Activated T-cell treated with anti-CD3 and anti-CD28 coated beads, Interleukin-2, amount 50 U/mL, for 24 hours (primary cell): Measurements from ENCODE around the gene SYNPO2.
"Not testable (repeated sequence)": the region's sequence is repeated elsewhere in the genome, so short reads cannot be mapped to it uniquely, and the experiment has no call there.

Source experiments
- DNase-seq: peaks from one replicate; pipeline ENCODE4 v3.0.0-alpha.2; 2020
- H3K27ac Mint-ChIP-seq: 2 replicates; pipeline ENCODE4 v1.8.0; 2020; ENCODE audit warnings: mild to moderate bottlenecking, mixed read lengths
- H3K27me3 Mint-ChIP-seq: 2 replicates; pipeline ENCODE4 v1.8.0; 2020; ENCODE audit warnings: mixed read lengths
- H3K36me3 Mint-ChIP-seq: 2 replicates; pipeline ENCODE4 v1.8.0; 2020; ENCODE audit warnings: low read depth, mixed read lengths
- H3K4me1 Mint-ChIP-seq: 2 replicates; pipeline ENCODE4 v1.8.0; 2020; ENCODE audit warnings: low read depth, mixed read lengths
- H3K4me3 Mint-ChIP-seq: 2 replicates; pipeline ENCODE4 v1.8.0; 2020; ENCODE audit warnings: mild to moderate bottlenecking, moderate library complexity, mixed read lengths
- H3K9me3 Mint-ChIP-seq: 2 replicates; pipeline ENCODE4 v1.8.0; 2020; ENCODE audit warnings: mixed read lengths

Gene SYNPO2

DNA sequence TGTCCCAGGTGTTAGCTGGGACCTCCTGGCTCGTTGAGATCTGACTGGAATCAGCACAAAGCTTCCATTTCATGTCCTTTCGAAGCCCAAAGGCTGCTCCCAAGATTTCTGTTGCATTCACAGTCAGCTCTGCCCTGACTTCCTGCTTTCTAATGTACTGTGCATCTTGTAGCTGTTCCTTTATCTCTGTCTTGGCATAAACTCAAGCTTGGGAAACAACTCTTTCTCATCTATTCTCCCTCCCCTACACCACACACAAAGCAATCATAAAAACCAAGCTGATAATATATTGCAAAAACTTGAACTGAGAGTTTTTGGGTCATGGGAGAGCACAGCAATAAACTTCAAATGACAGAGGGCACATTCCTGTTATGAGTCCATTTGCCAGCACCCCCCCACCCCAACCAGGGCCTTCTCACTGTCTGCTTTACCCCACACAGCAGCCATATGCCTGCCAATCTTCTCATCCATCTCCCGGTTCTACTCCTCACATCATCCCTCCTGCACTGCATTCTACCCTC is 76.3 kb downstream of the SYNPO2 start:
- no peak for DNase-seq
- Mint-ChIP-seq H3K4me1 (peaks cover 8% of the 10 kb centered on the region), H3K9me3 (no peaks in the 10 kb centered on the region), H3K36me3 (no peaks in the 10 kb centered on the region), H3K4me3 (no peak overlapping the region), H3K27me3 (peaks cover 2% of the 10 kb centered on the region), H3K27ac (no peak overlapping the region)

DNA sequence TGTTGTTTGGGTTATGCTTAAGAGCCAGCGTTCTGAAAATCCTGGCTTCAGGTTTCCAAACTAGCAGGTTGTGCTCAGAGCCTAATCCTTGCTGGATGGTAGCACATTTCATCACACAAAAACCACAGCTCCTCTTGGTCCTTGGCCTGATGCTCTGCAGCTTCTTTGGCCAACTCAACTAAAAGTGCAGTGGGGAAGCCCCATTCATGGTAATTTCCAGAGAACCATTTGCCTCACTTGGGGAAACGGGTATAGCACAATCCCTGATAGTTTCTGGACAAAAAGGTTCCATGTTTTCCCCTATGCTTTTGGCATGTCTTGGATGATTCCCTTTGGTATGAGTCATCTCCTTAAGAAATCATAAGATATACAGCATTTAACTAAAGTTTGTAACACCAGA is 78.7 kb downstream of the SYNPO2 start:
- no peak for DNase-seq
- no peak overlapping the region for H3K4me3 Mint-ChIP-seq
- H3K27me3 Mint-ChIP-seq = no peaks in the 10 kb centered on the region
- H3K27ac Mint-ChIP-seq = no peak overlapping the region
- no peaks in the 10 kb centered on the region for H3K9me3 Mint-ChIP-seq
- H3K36me3 Mint-ChIP-seq = no peaks in the 10 kb centered on the region
- H3K4me1 Mint-ChIP-seq = peaks cover 8% of the 10 kb centered on the region

DNA sequence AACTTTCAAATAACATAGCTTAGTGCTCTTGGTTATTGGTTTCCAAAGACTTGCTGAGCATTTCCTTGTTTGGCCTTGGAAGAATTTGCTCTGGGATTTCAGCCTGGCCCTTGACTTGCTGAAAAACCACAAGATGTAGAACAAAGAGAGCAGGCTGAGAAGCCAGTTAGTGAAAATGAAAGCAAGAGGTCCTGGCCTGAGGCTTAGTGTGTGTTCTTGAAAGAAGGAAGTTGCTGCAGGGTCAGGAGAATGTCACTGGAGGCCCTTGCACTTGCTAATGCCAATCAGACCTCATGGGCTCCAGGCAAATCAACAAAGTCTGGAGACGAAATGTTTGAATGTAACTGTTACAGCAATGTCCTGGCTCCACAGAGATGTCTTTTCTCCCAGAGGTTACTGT is 79.4 kb downstream of the SYNPO2 start:
- Mint-ChIP-seq H3K27ac (no peak overlapping the region), H3K9me3 (no peaks in the 10 kb centered on the region), H3K27me3 (no peaks in the 10 kb centered on the region), H3K36me3 (no peaks in the 10 kb centered on the region), H3K4me1 (peaks cover 8% of the 10 kb centered on the region), H3K4me3 (no peak overlapping the region)
- no peak for DNase-seq

DNA sequence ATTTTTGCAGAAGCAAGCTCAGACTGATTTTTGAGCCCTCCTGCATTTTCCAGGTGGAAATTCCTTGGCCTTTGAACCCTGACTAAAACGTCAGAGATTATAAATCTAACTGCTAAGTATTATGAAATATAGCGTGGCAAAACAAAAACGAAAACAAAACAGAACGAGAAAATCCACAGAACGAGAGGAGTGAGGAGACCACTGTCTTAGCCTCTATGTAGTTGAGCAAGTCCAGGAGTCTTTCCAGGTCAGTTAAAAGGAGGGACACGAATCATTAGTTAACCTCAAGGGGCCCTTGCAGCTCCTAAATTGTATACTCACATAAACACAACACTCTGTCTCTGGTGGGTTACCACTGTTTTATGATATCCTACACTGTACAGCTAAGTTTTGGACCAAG is 80.2 kb downstream of the SYNPO2 start:
- Mint-ChIP-seq H3K27me3 (no peaks in the 10 kb centered on the region), H3K27ac (no peak overlapping the region), H3K36me3 (no peaks in the 10 kb centered on the region), H3K4me3 (no peak overlapping the region), H3K4me1 (peaks cover 8% of the 10 kb centered on the region), H3K9me3 (no peaks in the 10 kb centered on the region)
- DNase-seq = no peak

DNA sequence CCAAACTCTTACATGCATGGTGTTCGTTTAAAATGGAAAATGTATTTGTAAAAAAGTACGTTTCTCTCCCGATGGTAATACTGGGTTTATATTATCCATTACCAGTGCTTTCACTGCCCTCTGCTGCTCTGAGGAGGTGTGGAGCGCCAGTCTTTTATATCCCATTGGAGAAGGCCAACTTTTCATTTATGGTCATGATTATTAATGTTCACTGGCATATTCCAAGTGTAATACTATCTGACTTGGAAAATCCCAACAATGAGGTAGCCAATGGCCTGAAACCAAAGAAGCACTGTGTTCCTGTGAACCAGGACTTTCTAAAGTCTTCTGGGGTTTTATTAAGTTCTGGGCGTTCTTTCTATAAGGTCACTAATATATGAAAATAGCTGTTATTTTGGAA is 80.7 kb downstream of the SYNPO2 start:
- Mint-ChIP-seq H3K27ac (no peak overlapping the region), H3K27me3 (no peaks in the 10 kb centered on the region), H3K4me3 (no peak overlapping the region), H3K4me1 (peaks cover 8% of the 10 kb centered on the region), H3K36me3 (no peaks in the 10 kb centered on the region), H3K9me3 (no peaks in the 10 kb centered on the region)
- DNase-seq = no peak

DNA sequence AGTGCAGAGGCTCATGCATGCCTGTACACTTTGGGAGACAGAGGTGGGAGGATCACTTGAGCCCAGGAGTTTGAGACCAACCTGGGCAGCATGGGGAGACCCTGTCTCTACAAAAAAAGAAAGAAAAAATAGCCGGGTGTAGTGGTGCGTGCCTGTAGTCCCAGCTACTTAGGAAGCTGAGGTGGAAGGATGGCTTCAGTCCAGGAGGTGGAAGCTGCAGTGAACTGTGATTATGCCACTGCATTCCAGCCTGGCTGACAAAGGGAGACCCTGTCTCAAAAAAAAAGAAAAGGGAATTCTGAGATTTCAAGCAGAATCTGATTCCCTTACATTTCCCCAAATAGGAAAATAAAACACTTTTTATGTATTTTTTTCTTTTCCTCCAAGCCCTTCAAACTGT is 83.5 kb downstream of the SYNPO2 start:
- no peaks in the 10 kb centered on the region for H3K27me3 Mint-ChIP-seq
- no peak overlapping the region for H3K4me3 Mint-ChIP-seq
- H3K27ac Mint-ChIP-seq = no peak overlapping the region
- no peaks in the 10 kb centered on the region for H3K9me3 Mint-ChIP-seq
- H3K36me3 Mint-ChIP-seq = no peaks in the 10 kb centered on the region
- DNase-seq = no peak
- peaks cover 8% of the 10 kb centered on the region for H3K4me1 Mint-ChIP-seq

DNA sequence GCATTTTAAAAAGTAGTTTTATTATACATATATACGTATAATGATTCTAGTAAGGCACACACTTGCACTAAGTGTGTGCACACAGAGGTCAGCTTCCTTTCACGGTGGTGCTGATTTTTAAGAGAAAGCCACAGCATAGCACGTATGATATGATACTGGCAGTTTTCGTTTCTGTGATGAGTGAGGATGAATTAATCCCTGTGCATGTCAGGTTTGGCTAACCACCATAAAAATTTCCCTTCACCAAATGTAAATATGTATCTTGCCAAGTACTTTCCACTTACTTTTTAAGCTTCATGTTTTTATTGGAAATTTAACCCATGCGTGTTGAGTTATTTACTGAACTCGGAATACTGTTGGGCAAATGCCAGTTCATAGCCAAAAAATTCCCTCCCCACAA is 84.6 kb downstream of the SYNPO2 start:
- no peaks in the 10 kb centered on the region for H3K9me3 Mint-ChIP-seq
- no peak overlapping the region for H3K27ac Mint-ChIP-seq
- no peaks in the 10 kb centered on the region for H3K36me3 Mint-ChIP-seq
- peaks cover 2% of the 10 kb centered on the region for H3K4me1 Mint-ChIP-seq
- no peaks in the 10 kb centered on the region for H3K27me3 Mint-ChIP-seq
- no peak for DNase-seq
- H3K4me3 Mint-ChIP-seq = no peak overlapping the region

DNA sequence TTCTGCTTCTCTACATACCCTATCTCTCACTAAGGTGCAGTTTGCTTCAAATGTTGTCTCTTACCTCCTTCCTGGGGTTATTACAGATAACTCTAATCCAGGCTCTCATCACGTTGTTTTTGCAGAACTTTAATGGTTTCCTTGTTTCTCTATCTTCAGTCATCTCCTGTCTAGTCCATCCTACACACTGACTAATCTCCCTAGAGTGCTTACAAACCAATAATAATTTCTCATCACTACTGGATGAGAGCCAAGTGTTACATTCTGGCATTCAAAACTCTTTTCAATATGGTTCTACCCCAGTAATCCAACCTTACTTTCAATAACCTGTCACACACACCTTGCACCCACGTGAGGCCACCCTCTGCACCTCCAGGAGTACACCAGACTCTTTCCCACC is 86.1 kb downstream of the SYNPO2 start:
- DNase-seq = no peak
- no peak overlapping the region for H3K27ac Mint-ChIP-seq

DNA sequence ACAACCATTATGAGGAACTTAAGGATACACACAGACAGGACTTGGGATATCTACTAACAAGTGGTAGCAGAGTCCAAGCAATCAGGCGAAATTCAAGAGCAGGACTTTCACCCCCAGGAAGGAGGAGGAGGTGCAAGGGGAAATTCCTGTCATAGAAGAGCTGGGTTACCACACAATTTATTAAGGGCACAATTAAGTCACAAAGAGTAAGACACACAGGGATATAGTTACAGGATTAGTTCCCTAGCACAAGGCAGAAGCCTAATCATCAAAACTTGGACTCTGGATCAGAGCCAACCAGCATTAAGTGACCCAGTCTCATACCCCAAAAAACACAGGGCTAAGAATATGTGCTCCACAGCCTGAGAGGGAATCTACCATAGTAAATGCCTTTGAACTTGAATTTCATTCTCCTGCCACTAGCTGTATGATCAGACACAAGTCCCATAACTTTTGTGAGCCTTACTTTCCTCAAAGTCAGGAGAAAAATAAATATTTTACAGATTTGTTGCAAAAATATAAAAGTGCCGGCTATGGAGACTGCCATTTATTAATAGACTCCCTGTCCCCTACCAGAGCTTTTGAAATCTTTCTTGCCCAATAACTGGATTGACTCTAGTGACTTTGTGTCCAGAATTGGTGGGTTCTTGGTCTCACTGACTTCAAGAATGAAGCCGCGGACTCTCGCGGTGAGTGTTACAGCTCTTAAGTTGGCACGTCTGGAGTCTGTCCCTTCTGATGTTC is 87.0 kb downstream of the SYNPO2 start:
- Mint-ChIP-seq H3K27me3 (no peaks in the 10 kb centered on the region), H3K9me3 (no peaks in the 10 kb centered on the region), H3K4me1 (no peaks in the 10 kb centered on the region), H3K4me3 (no peak overlapping the region), H3K27ac (no peak overlapping the region), H3K36me3 (no peaks in the 10 kb centered on the region)
- no peak for DNase-seq

More for the DNA sequence above, 86.1 kb downstream of the SYNPO2 start:
- Mint-ChIP-seq H3K4me3 (no peak overlapping the region), H3K27me3 (no peaks in the 10 kb centered on the region), H3K9me3 (no peaks in the 10 kb centered on the region), H3K4me1 (no peaks in the 10 kb centered on the region), H3K36me3 (no peaks in the 10 kb centered on the region)

DNA sequence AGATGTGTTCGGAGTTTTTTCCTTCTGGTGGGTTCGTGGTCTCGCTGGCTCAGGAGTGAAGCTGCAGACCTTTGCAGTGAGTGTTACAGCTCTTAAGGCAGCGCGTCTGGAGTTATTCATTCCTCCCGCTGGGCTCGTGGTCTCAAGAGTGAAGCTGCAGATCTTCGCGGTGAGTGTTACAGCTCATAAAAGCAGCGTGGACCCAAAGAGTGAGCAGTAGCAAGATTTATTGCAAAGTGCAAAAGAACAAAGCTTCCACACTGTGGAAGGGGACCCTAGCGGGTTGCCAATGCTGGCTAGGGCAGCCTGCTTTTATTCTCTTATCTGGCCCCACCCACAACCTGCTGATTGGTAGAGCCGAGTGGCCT is 87.5 kb downstream of the SYNPO2 start:
- not testable (repeated sequence) for H3K36me3 Mint-ChIP-seq, H3K27me3 Mint-ChIP-seq, DNase-seq, H3K27ac Mint-ChIP-seq, H3K9me3 Mint-ChIP-seq, H3K4me1 Mint-ChIP-seq, H3K4me3 Mint-ChIP-seq

DNA sequence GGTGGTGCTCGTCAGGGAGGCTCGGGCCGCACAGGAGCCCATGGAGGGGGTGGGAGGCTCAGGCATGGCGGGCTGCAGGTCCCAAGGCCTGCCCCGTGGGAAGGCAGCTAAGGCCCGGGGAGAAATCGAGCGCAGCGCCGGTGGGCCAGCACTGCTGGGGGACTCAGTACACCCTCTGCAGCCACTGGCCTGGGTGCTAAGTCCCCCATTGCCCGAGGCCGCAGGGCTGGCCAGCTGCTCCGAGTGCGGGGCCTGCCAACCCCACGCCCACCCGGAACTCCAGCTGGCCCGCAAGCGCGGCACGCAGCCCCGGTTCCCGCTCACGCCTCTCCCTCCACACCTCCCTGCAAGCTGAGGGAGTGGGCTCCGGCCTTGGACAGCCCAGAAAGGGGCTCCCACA is 88.4 kb downstream of the SYNPO2 start:
- not testable (repeated sequence) for DNase-seq, H3K9me3 Mint-ChIP-seq, H3K27ac Mint-ChIP-seq, H3K36me3 Mint-ChIP-seq, H3K4me1 Mint-ChIP-seq, H3K27me3 Mint-ChIP-seq, H3K4me3 Mint-ChIP-seq

DNA sequence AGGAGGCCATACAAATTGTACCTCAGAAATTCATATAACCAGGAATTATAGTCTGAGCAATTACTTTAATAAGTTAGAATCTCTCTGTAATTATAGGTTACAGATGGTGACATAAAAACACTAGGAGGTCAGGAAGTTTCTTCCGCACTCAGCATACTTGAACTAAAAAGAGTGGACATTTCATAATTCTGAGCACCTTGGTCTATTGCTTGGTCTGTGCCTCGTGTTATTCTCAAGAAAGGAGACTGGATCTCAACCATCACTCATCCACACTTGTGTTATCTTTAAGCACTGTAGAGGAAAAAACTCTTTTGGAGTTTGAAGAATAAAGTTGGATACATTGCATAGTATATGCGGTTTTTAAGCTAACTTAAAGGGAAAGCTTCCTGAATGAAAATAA is 91.1 kb downstream of the SYNPO2 start:
- H3K27ac Mint-ChIP-seq = no peak overlapping the region
- H3K4me3 Mint-ChIP-seq = no peak overlapping the region
- H3K9me3 Mint-ChIP-seq = no peaks in the 10 kb centered on the region
- no peaks in the 10 kb centered on the region for H3K4me1 Mint-ChIP-seq
- no peak for DNase-seq
- no peaks in the 10 kb centered on the region for H3K36me3 Mint-ChIP-seq
- H3K27me3 Mint-ChIP-seq = no peaks in the 10 kb centered on the region

DNA sequence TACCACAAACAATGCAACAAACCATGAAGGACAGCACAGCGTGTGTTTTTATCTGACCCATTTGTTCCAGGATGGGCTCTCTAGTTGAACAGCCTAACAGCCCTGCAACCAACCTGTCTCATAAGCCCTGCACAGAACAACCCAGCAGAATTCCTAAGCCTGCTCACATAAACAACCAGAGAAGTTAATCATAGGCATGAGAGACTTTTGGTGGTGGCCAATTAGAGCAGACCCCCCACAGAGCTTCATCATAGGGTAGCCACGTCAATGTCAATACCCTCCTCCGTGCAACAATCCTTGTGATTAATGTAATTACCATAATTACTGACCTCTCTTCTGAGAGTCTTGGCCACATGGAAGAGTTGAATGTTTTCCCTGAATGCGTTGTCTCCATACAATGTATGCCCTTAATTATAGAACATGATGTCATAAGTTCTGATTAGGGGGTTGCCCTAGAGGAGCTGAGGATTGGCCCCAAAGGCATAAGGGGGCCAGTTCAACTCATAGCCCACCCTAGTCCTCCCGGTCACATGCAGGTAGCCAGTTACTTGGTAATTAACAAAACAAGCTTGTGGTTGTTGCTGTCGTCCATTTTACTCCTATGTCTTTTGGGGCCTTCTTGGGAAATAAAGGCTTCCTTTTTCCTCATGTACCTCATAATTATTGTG is 92.7 kb downstream of the SYNPO2 start:
- Mint-ChIP-seq H3K27me3 (no peaks in the 10 kb centered on the region), H3K4me1 (no peaks in the 10 kb centered on the region), H3K36me3 (no peaks in the 10 kb centered on the region), H3K4me3 (no peak overlapping the region), H3K27ac (no peak overlapping the region), H3K9me3 (no peaks in the 10 kb centered on the region)
- no peak for DNase-seq

DNA sequence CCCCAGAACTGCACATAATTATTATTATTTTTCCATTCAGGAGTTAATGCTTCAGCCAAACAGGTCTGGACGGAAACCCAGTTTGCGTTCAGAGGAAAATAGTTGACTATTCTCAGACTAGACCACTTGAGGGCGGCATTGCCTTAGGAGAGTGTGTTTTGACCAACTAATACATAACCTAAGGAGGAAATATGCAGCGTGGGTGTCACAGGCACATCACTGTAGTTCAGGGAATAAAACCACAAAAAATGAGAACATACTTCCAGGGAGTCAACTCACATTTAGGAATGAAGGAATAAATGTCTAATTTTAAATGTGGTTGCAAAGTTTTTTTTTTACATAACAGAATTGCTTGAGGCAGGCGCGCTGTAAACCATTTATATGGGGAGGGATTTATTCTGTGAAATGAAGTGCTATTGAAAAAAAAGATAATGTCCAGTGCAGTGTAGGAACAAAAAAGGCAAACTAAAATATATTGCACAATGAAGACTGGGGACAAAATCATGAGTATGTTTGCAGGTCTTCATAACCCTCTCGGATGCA is 93.3 kb downstream of the SYNPO2 start:
- Mint-ChIP-seq H3K27ac (no peak overlapping the region), H3K4me1 (no peaks in the 10 kb centered on the region)

DNA sequence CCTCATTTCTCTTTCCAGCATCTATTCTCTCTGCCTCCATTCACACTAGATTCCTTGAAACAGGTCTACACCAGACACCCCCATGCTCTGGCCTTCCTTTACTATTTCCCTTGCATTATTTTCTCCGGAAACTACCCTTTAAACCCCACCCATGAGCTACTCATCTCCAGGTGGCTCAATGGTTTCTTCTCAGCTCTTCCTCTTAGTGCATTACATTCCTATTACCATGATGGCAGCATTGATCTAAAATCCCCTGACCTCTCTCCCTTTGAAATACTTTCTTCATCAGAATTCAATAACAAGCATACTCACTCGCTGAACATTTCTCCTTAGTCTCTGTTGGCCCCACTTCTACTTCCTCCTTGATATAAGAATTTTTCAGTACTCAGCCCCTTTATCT is 94.6 kb downstream of the SYNPO2 start:
- DNase-seq = no peak
- no peaks in the 10 kb centered on the region for H3K36me3 Mint-ChIP-seq
- H3K4me1 Mint-ChIP-seq = no peaks in the 10 kb centered on the region

More for the DNA sequence above, 93.3 kb downstream of the SYNPO2 start:
- Mint-ChIP-seq H3K36me3 (no peaks in the 10 kb centered on the region), H3K9me3 (no peaks in the 10 kb centered on the region), H3K27me3 (no peaks in the 10 kb centered on the region), H3K4me3 (no peak overlapping the region)
- no peak for DNase-seq

More for the DNA sequence above, 94.6 kb downstream of the SYNPO2 start:
- Mint-ChIP-seq H3K27me3 (no peaks in the 10 kb centered on the region), H3K4me3 (no peak overlapping the region), H3K27ac (no peak overlapping the region), H3K9me3 (no peaks in the 10 kb centered on the region)
